K562 (cell line): ENCODE data around the gene MRPL52. TPM values are rescaled to one million over a fixed set of nuclear protein-coding genes. Genes with fewer than 3 reads are reported as not detected.

Experiments
- CAMTA2 ChIP-seq: fragments of 250-450 bp; sonication (Bioruptor Pico); conservative IDR thresholded peaks from 2 replicates; pipeline ENCODE4 v1.5.1; 2022
- HLTF ChIP-seq: fragments of 450-650 bp; IDR thresholded peaks from 2 replicates; pipeline ENCODE4 v1.6.1; 2016
- SMARCA5 ChIP-seq: fragments of 450-650 bp; IDR thresholded peaks from 2 replicates; pipeline ENCODE4 v1.6.1; 2016
- SMARCB1 ChIP-seq: IDR thresholded peaks from 2 replicates; pipeline ENCODE4 v1.6.1; 2011; ENCODE audit warnings: improper control_type of control experiment, low read depth; ENCODE audit not compliant: insufficient read length
- ZBTB1 ChIP-seq: sonication (generic); formaldehyde crosslinking; IDR thresholded peaks from 2 replicates; pipeline ENCODE4 v1.8.1; 2023; ENCODE audit warnings: missing genetic modification reagents, low read depth, mild to moderate bottlenecking, borderline replicate concordance
- ZNF12 ChIP-seq: sonication (generic); formaldehyde crosslinking; IDR thresholded peaks from 2 replicates; pipeline ENCODE4 v1.4.0; 2020; ENCODE audit warnings: mild to moderate bottlenecking, missing genetic modification reagents
- ZNF318 ChIP-seq, 2 experiments: fragments of 450-650 bp; IDR thresholded peaks; 2 replicates each; pipeline ENCODE4 v1.6.1; 2016; ENCODE audit warnings: mild to moderate bottlenecking in 2 of 2, borderline replicate concordance in 1 of 2, low read depth in 1 of 2, moderate library complexity in 1 of 2
- ZNF584 ChIP-seq: fragments of 200-800 bp; sonication (Bioruptor generic); IDR thresholded peaks from 2 replicates; pipeline ENCODE4 v1.6.1; 2016; ENCODE audit warnings: low read depth, mild to moderate bottlenecking, missing genetic modification characterization, missing compliant biosample characterization
- polyA plus RNA-seq, 8 experiments: library from polyadenylated mRNA; depleted of rRNA in 4 of 8; stranded (reverse) in 5 of 8; unstranded in 3 of 8; fragments of >200 nt; fragmentation: Nextera tagmentation in 2 of 8; fragmentation: Illumina TruSeq in 1 of 8; extraction: Ambion mirVana in 2 of 8; extraction: Trizol in 1 of 8; gene quantifications; 2 replicates each; pipeline versions ENCODE4 v1.2.1 to v1.2.3, GENCODE V29; 2011 to 2014; ENCODE audit warnings: inconsistent platforms in 1 of 8, missing spikeins in 1 of 8
- total RNA-seq, 7 experiments: library from RNA; depleted of rRNA in 6 of 7; stranded (reverse); fragments of >200 nt in 6 of 7; fragmentation: Illumina TruSeq in 2 of 7; extraction: Trizol in 2 of 7; gene quantifications; 2 replicates each; pipeline versions ENCODE4 v1.2.1 to v1.2.3, GENCODE V29; 2011 to 2021; ENCODE audit warnings: low replicate concordance in 1 of 7

Gene MRPL52
- total and polyA plus RNA-seq, 9 of the 15 experiments (the other 6 are each of a cell fraction or from before 2014, with no cell fraction given) = 56.5 to 213 (median 168) TPM

- TF ChIP-seq ZNF318 (IDR thresholded peaks at IDR 0.05; ENCODE audit: borderline replicate concordance in 1 of 2, low read depth in 1 of 2) (no peak), HLTF (no peak), SMARCB1 (no peak), CAMTA2 (CRISPR knock-in tag) (no peak), ZNF584 (no peak), SMARCA5 (no peak), ZBTB1 (CRISPR knock-in tag) (no peak), ZNF12 (CRISPR knock-in tag) (no peak)
Measured at GRCh38 chr14:22807432-22808087, 22.1 kb upstream of the MRPL52 start (continued).
